ENCODE measurements around the gene GJB2.
A peak's percentile ranks its signal among the peaks of the same experiment; 100 is the strongest.

The GJB2 gene

DNA sequence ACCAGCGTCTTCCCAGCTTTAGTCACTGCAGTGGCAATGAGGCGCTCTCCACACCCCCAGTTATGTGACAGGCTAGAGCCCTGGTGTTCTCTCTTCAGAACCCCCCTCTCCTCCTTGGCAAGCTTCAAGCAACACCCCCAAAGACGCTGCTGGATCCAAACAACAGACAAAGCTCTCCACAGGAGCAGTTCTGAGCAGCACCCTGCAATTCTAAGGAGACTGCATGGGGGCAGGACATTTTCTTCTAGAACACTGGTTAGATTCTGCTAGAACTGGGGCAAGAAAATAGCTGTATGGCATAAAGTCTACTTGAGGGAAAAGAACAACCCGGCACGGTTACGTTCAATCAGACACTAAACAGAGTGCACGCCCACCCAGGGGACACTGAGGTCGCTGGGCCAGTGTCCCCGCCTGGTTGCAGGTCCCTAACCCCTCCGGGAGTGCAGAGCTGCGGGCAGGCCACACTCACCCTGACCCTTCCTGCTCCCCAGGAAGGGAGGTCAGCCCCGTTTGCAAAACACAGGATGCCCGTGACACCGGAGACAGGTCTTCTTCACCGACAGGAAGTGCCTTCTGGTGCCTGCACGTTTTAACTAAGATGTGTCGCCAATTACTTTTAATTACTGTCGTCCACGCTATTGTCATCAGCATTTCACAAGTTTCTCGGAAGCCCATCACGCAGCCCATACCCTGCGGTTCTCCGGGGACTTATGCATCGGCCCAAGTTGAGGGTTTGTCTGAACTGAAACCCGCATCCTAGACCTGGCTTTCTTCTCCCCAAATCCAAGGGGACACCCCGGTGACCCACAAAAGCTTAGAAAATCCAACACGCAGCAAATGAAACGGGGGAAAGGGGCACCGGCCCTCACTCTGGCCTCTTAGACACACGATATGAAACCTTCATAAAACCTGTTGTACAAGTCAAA is 38.4 kb upstream of the GJB2 start:
- TF ChIP-seq ZC3H10 (CRISPR knock-in tag; IDR thresholded peaks at IDR 0.05) (no peak), ZNF565 (CRISPR knock-in tag; conservative IDR thresholded peaks at IDR 0.05; ENCODE audit: low read depth) (no peak), SNAI2 (CRISPR knock-in tag; IDR thresholded peaks at IDR 0.05) (no peak), TCF4 (CRISPR knock-in tag; IDR thresholded peaks at IDR 0.05; ENCODE audit: borderline replicate concordance) (no peak), ESRRG (CRISPR knock-in tag; IDR thresholded peaks at IDR 0.05) (no peak), ARNTL (CRISPR knock-in tag; IDR thresholded peaks at IDR 0.05; ENCODE audit: borderline replicate concordance, low read depth) (no peak), CSDC2 (CRISPR knock-in tag; IDR thresholded peaks at IDR 0.05) (no peak), CSRNP3 (CRISPR knock-in tag; IDR thresholded peaks at IDR 0.05) (no peak)
- peak; percentile 34; the same call in 2 of the 3 replicates for ATAC-seq

DNA sequence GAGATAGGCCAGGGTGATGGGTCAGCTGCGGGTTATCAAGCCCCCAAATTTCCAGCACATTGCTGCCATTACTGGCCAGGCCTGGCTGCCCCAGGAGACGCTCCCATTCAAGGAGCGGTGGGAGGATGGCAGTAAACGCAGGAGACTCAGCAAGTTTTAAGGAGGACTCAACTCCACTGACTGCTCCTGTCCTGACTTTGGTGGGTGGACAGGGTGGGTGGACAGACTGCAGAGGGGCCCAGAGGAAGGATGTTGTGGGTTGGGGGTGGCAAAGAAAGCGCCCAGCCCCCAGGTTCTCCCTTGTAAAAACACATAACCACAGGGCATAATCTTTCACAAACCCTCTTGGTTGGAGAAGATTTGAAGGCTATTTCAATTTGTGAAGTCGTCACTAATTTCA is 35.0 kb upstream of the GJB2 start:
- no peak for TF ChIP-seq PATZ1 (CRISPR knock-in tag; IDR thresholded peaks at IDR 0.05; ENCODE audit: borderline replicate concordance)
- TF ChIP-seq TSHZ2 (CRISPR knock-in tag; IDR thresholded peaks at IDR 0.05): no peak
- no peak for TF ChIP-seq ZFP3 (CRISPR knock-in tag; IDR thresholded peaks at IDR 0.05)
- no peak for TF ChIP-seq ZNF8 (CRISPR knock-in tag; IDR thresholded peaks at IDR 0.05)
- no peak for TF ChIP-seq CSRNP3 (CRISPR knock-in tag; IDR thresholded peaks at IDR 0.05)
- TF ChIP-seq ZC3H10 (CRISPR knock-in tag; IDR thresholded peaks at IDR 0.05): no peak
- no peak for TF ChIP-seq POU6F1 (CRISPR knock-in tag; IDR thresholded peaks at IDR 0.05; ENCODE audit: borderline replicate concordance, low read depth)
- no peak for TF ChIP-seq TCF4 (CRISPR knock-in tag; IDR thresholded peaks at IDR 0.05; ENCODE audit: borderline replicate concordance)
- TF ChIP-seq ISL1 (CRISPR knock-in tag; IDR thresholded peaks at IDR 0.05): no peak
- TF ChIP-seq PPARA (CRISPR knock-in tag; IDR thresholded peaks at IDR 0.05; ENCODE audit: borderline replicate concordance): no peak
- TF ChIP-seq CSDC2 (CRISPR knock-in tag; IDR thresholded peaks at IDR 0.05): no peak
- TF ChIP-seq ESRRG (CRISPR knock-in tag; IDR thresholded peaks at IDR 0.05): no peak
- no peak for TF ChIP-seq TOX (CRISPR knock-in tag; IDR thresholded peaks at IDR 0.05; ENCODE audit: borderline replicate concordance)
- ATAC-seq: no peak

DNA sequence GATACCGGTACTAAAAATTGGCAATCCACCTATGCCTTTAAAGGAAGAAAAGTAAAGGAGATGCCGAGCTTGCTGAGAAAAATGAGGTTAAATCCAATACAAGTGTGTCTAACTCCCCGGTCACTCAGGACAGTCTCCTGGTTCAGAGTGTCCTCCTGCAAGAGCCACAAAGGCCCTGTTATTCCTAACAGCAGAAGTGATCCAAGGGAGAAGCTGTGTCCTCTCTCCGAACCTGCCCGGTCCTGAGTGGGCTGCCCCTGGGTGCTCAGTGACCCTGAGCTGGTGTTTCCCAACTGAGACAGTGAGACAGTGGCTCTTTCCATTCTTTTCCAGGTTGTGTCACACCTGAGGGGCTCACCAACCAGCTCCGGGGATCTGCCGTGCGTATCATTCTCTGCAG is 34.5 kb upstream of the GJB2 start:
- no peak for TF ChIP-seq ZNF70 (CRISPR knock-in tag; IDR thresholded peaks at IDR 0.05)
- no peak for TF ChIP-seq SNAI2 (CRISPR knock-in tag; IDR thresholded peaks at IDR 0.05)
- TF ChIP-seq CSDC2 (CRISPR knock-in tag; IDR thresholded peaks at IDR 0.05): no peak
- TF ChIP-seq ESRRG (CRISPR knock-in tag; IDR thresholded peaks at IDR 0.05): no peak
- no peak for TF ChIP-seq ZNF565 (CRISPR knock-in tag; conservative IDR thresholded peaks at IDR 0.05; ENCODE audit: low read depth)
- TF ChIP-seq BACH2 (CRISPR knock-in tag; IDR thresholded peaks at IDR 0.05; ENCODE audit: borderline replicate concordance): no peak
- TF ChIP-seq ISL1 (CRISPR knock-in tag; IDR thresholded peaks at IDR 0.05): no peak
- no peak for TF ChIP-seq ZC3H10 (CRISPR knock-in tag; IDR thresholded peaks at IDR 0.05)
- no peak for TF ChIP-seq TSHZ2 (CRISPR knock-in tag; IDR thresholded peaks at IDR 0.05)
- no peak for TF ChIP-seq GLIS3 (CRISPR knock-in tag; IDR thresholded peaks at IDR 0.05)
- no peak for TF ChIP-seq TOX (CRISPR knock-in tag; IDR thresholded peaks at IDR 0.05; ENCODE audit: borderline replicate concordance)
- TF ChIP-seq PATZ1 (CRISPR knock-in tag; IDR thresholded peaks at IDR 0.05; ENCODE audit: borderline replicate concordance): no peak
- no peak for TF ChIP-seq ZNF8 (CRISPR knock-in tag; IDR thresholded peaks at IDR 0.05)
- no peak for ATAC-seq
